WTC11 (cell line): ENCODE data around the gene KCNMA1. TPM values are rescaled to one million over a fixed set of nuclear protein-coding genes. Genes with fewer than 3 reads are reported as not detected.

Source experiments
- ATAC-seq: fragments of 200-7000 bp; cut with Tn5 transposase; 2 replicates; pipeline ENCODE4 v1.10.0; 2021; ENCODE audit warnings: mild to moderate bottlenecking, moderate library complexity
- CTCF ChIA-PET: fragments of 300-600 bp; sonication (Branson Sonifier 250); formaldehyde crosslinking; loops from one replicate; lab custom pipeline; 2021; ENCODE audit warnings: antibody characterized with exemption; lab: Charles Lee
- POLR2A ChIA-PET: fragments of 350-600 bp; sonication (Branson Sonifier 250); formaldehyde crosslinking; loops from one replicate; lab custom pipeline; 2021; ENCODE audit warnings: antibody characterized with exemption; lab: Charles Lee
- DNase-seq: peaks from one replicate; pipeline ENCODE4 v3.0.0; 2021; ENCODE audit warnings: low spot score
- H3K27ac Mint-ChIP-seq: 2 replicates; pipeline ENCODE4 v1.8.0; 2021; ENCODE audit warnings: mixed read lengths
- H3K27me3 Mint-ChIP-seq: 2 replicates; pipeline ENCODE4 v1.8.0; 2021; ENCODE audit warnings: low read depth, mild to moderate bottlenecking, moderate library complexity, mixed read lengths
- H3K36me3 Mint-ChIP-seq: 2 replicates; pipeline ENCODE4 v1.8.0; 2021; ENCODE audit warnings: mixed read lengths
- H3K4me1 Mint-ChIP-seq: 2 replicates; pipeline ENCODE4 v1.8.0; 2022; ENCODE audit warnings: mixed read lengths
- H3K4me3 Mint-ChIP-seq: 2 replicates; pipeline ENCODE4 v1.8.0; 2021; ENCODE audit warnings: mild to moderate bottlenecking, moderate library complexity, mixed read lengths
- H3K9me3 Mint-ChIP-seq: 2 replicates; pipeline ENCODE4 v1.8.0; 2021; ENCODE audit warnings: mixed read lengths
- ATF1 ChIP-seq: sonication (generic); formaldehyde crosslinking; IDR thresholded peaks from 2 replicates; pipeline ENCODE4 v1.8.1; 2023; ENCODE audit warnings: mild to moderate bottlenecking, moderate library complexity, missing genetic modification reagents
- CREM ChIP-seq: sonication (generic); formaldehyde crosslinking; IDR thresholded peaks from 2 replicates; pipeline ENCODE4 v1.8.1; 2022; ENCODE audit warnings: mild to moderate bottlenecking, missing genetic modification reagents, moderate library complexity
- CTCF ChIP-seq: fragments of 200-600 bp; IDR thresholded peaks from 2 replicates; pipeline ENCODE4 v1.8.0; 2022; ENCODE audit warnings: antibody characterized with exemption
- ESRRA ChIP-seq: sonication (generic); formaldehyde crosslinking; IDR thresholded peaks from 2 replicates; pipeline ENCODE4 v1.8.1; 2022; ENCODE audit warnings: mild to moderate bottlenecking, missing genetic modification reagents, borderline replicate concordance
- FOXK1 ChIP-seq: sonication (generic); formaldehyde crosslinking; IDR thresholded peaks from 2 replicates; pipeline ENCODE4 v1.8.0; 2022; ENCODE audit warnings: mild to moderate bottlenecking, moderate library complexity, missing genetic modification reagents
- FOXP1 ChIP-seq: sonication (generic); formaldehyde crosslinking; IDR thresholded peaks from 2 replicates; pipeline ENCODE4 v1.8.0; 2022; ENCODE audit warnings: missing genetic modification reagents, mild to moderate bottlenecking, moderate library complexity, borderline replicate concordance
- GRHL2 ChIP-seq: fragments of 250-450 bp; sonication (Bioruptor Pico); IDR thresholded peaks from 2 replicates; pipeline ENCODE4 v1.8.0; 2022; ENCODE audit warnings: mild to moderate bottlenecking, moderate library complexity; ENCODE audit not compliant: insufficient replicate concordance, severe bottlenecking
- JAZF1 ChIP-seq: fragments of 250-450 bp; sonication (Bioruptor Pico); IDR thresholded peaks from 2 replicates; pipeline ENCODE4 v1.9.0; 2021; ENCODE audit warnings: moderate library complexity, mild to moderate bottlenecking, inconsistent platforms
- JUN ChIP-seq: sonication (generic); formaldehyde crosslinking; IDR thresholded peaks from 2 replicates; pipeline ENCODE4 v1.8.0; 2023; ENCODE audit warnings: mild to moderate bottlenecking, missing genetic modification reagents
- KAT7 ChIP-seq: sonication (generic); formaldehyde crosslinking; IDR thresholded peaks from 2 replicates; pipeline ENCODE4 v1.8.1; 2023; ENCODE audit warnings: missing genetic modification reagents, mild to moderate bottlenecking, borderline replicate concordance
- PRDM15 ChIP-seq: sonication (generic); formaldehyde crosslinking; IDR thresholded peaks from 2 replicates; pipeline ENCODE4 v1.8.0; 2022; ENCODE audit warnings: missing genetic modification reagents
- PRRX2 ChIP-seq: fragments of 250-450 bp; sonication (Bioruptor Pico); IDR thresholded peaks from 2 replicates; pipeline ENCODE4 v1.8.0; 2021; ENCODE audit warnings: mild to moderate bottlenecking
- SMAD4 ChIP-seq: sonication (generic); formaldehyde crosslinking; IDR thresholded peaks from 2 replicates; pipeline ENCODE4 v1.8.0; 2022; ENCODE audit warnings: mild to moderate bottlenecking, missing genetic modification reagents
- SOX15 ChIP-seq: fragments of 250-450 bp; sonication (Bioruptor Pico); IDR thresholded peaks from 2 replicates; pipeline ENCODE4 v1.9.0; 2021; ENCODE audit warnings: mild to moderate bottlenecking
- SP1 ChIP-seq: sonication (generic); formaldehyde crosslinking; conservative IDR thresholded peaks from 2 replicates; pipeline ENCODE4 v1.8.1; 2022; ENCODE audit warnings: missing genetic modification reagents
- TCF7 ChIP-seq: sonication (generic); formaldehyde crosslinking; IDR thresholded peaks from 2 replicates; pipeline ENCODE4 v1.8.0; 2022; ENCODE audit warnings: mild to moderate bottlenecking, low read depth, missing genetic modification reagents, moderate library complexity
- TEAD4 ChIP-seq: sonication (generic); formaldehyde crosslinking; IDR thresholded peaks from 2 replicates; pipeline ENCODE4 v1.8.0; 2022; ENCODE audit warnings: mild to moderate bottlenecking, missing genetic modification reagents
- ZBTB21 ChIP-seq: sonication (generic); formaldehyde crosslinking; IDR thresholded peaks from 2 replicates; pipeline ENCODE4 v1.8.1; 2023; ENCODE audit warnings: mild to moderate bottlenecking, missing genetic modification reagents, borderline replicate concordance
- ZNF138 ChIP-seq: sonication (generic); formaldehyde crosslinking; conservative IDR thresholded peaks from 2 replicates; pipeline ENCODE4 v1.8.1; 2022; ENCODE audit warnings: mild to moderate bottlenecking, moderate library complexity, missing genetic modification reagents
- ZNF396 ChIP-seq: fragments of 250-450 bp; sonication (Bioruptor Pico); IDR thresholded peaks from 2 replicates; pipeline ENCODE4 v1.8.0; 2021; ENCODE audit warnings: mild to moderate bottlenecking, moderate library complexity, borderline replicate concordance
- ZNF416 ChIP-seq: fragments of 250-450 bp; sonication (Bioruptor Pico); IDR thresholded peaks from 2 replicates; pipeline ENCODE4 v1.9.0; 2021; ENCODE audit warnings: mild to moderate bottlenecking, inconsistent platforms
- ZNF423 ChIP-seq: fragments of 250-450 bp; sonication (Bioruptor Pico); IDR thresholded peaks from 2 replicates; pipeline ENCODE4 v2.1.2; 2022; ENCODE audit warnings: mild to moderate bottlenecking, moderate library complexity
- ZNF425 ChIP-seq: fragments of 250-450 bp; sonication (Bioruptor Pico); conservative IDR thresholded peaks from 2 replicates; pipeline ENCODE4 v1.9.0; 2021; ENCODE audit warnings: mild to moderate bottlenecking
- ZNF671 ChIP-seq: fragments of 250-450 bp; sonication (Bioruptor Pico); IDR thresholded peaks from 2 replicates; pipeline ENCODE4 v1.8.0; 2021; ENCODE audit warnings: mild to moderate bottlenecking
- total RNA-seq: library from RNA; stranded (reverse); gene quantifications from 3 replicates; pipeline ENCODE4 v1.2.3, GENCODE V29; 2021
- TF ChIP-seq, protein P1 (sequence below): sonication (generic); formaldehyde crosslinking; conservative IDR thresholded peaks from 2 replicates; pipeline ENCODE4 v1.8.1; 2022; ENCODE audit warnings: mild to moderate bottlenecking, missing genetic modification reagents

Gene KCNMA1
- total RNA-seq, 1 experiment from 2014 or later, result 7.3 TPM

DNA sequence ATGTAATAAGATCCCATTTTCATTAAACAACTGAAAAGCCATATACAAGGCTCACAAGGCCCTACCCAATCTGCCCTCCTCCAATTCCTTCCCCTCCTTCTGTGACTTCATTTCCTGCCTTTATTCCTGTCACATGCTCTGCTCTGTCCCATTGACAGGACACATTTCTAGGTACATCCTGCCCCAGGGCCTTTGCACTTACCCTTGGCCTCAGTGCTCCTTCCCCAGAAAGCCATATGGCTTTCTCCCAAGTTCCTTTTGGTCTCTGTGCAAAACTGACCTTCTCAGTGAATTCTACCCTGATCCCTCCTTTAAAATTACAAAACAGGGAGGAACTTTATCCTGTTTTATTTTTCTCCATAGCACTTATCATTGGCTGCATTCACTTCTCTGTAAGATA lies 40.0 kb downstream of the KCNMA1 start:
- TF ChIP-seq JAZF1 (CRISPR knock-in tag) (no peak), FOXP1 (CRISPR knock-in tag) (no peak), TCF7 (CRISPR knock-in tag) (no peak), ZNF671 (CRISPR knock-in tag) (no peak), ZNF138 (CRISPR knock-in tag) (no peak), ATF1 (CRISPR knock-in tag) (no peak), SP1 (no peak), FOXK1 (CRISPR knock-in tag) (no peak), JUN (CRISPR knock-in tag) (no peak), ZNF425 (no peak), KAT7 (CRISPR knock-in tag) (no peak)
- TF ChIP-seq, all 79 proteins: peak for 0
- Mint-ChIP-seq H3K4me3 (no peak overlapping the region), H3K27me3 (no peaks in the 10 kb centered on the region)

GRCh38 chr10:77594471-77594783 lies 43.2 kb downstream of the KCNMA1 start:
- H3K4me1 Mint-ChIP-seq, result no peaks in the 10 kb centered on the region
- H3K4me3 Mint-ChIP-seq, result no peak overlapping the region

More for the DNA sequence above, 40.0 kb downstream of the KCNMA1 start:
- DNase-seq (no peak), ATAC-seq (no peak)
- ChIA-PET POLR2A (no interaction called here), CTCF (no interaction called here)
- Mint-ChIP-seq H3K9me3 (peaks cover 3% of the 10 kb centered on the region; the same call in 1 of the 2 replicates), H3K4me1 (peaks cover 5% of the 10 kb centered on the region), H3K27ac (no peak overlapping the region), H3K36me3 (no peaks in the 10 kb centered on the region)

DNA sequence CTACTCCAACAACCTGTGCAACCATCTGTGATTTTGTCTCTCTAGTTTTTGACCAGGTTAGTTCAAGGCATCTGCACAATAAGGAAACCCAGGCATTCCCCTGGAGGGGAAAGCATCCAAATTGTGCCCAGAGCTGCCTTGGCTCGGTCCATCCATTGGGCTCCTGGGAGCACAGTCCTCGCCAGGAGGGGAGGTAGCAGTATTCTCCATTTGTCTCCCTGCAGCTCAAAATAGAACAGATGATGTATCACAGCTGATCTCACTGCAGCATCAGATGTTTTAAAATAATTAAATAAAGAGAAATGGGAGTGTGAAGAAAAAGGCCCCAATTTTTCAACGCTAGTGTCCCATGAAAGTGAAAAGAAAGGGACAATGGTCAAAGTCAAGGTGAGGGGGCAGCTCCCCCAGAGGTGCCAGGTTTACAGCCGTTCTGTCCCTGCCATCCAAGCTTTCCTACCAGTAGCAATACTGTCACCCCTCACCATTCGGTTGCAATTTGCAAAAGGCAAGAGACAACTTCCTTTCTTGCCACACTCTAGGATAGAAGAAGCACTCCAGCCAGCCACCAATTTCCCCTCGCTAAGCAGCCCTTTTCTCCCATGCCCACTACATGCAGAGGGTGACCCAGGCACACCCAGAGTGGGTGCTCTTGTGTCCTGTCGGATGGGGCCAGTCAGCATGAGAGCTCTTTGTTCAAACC lies 43.7 kb downstream of the KCNMA1 start:
- H3K9me3 Mint-ChIP-seq, result peaks cover 3% of the 10 kb centered on the region; the same call in 1 of the 2 replicates
- H3K4me1 Mint-ChIP-seq, result no peaks in the 10 kb centered on the region
- no peaks in the 10 kb centered on the region for H3K36me3 Mint-ChIP-seq
- ChIA-PET CTCF (no interaction called here), POLR2A (no interaction called here)
- H3K4me3 Mint-ChIP-seq, result no peak overlapping the region
- H3K27ac Mint-ChIP-seq, result no peak overlapping the region
- ATAC-seq, result no peak
- H3K27me3 Mint-ChIP-seq, result peaks cover 8% of the 10 kb centered on the region
- no peak for DNase-seq
- TF ChIP-seq CTCF (no peak), ESRRA (CRISPR knock-in tag) (no peak), ZNF416 (CRISPR knock-in tag) (no peak), ZNF423 (CRISPR knock-in tag) (no peak), ZNF396 (CRISPR knock-in tag) (no peak), PRDM15 (CRISPR knock-in tag) (no peak), PRRX2 (no peak), CREM (CRISPR knock-in tag) (no peak), ZNF425 (no peak)
- TF ChIP-seq, protein P1, sequence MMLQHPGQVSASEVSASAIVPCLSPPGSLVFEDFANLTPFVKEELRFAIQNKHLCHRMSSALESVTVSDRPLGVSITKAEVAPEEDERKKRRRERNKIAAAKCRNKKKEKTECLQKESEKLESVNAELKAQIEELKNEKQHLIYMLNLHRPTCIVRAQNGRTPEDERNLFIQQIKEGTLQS (CRISPR knock-in tag), result no peak

More at GRCh38 chr10:77594471-77594783, 43.2 kb downstream of the KCNMA1 start:
- CTCF ChIA-PET, result no interaction called here
- H3K9me3 Mint-ChIP-seq, result peaks cover 3% of the 10 kb centered on the region; the same call in 1 of the 2 replicates
- H3K27me3 Mint-ChIP-seq, result peaks cover 3% of the 10 kb centered on the region; the same call in 1 of the 2 replicates
- DNase-seq (no peak), ATAC-seq (no peak)
- TF ChIP-seq SMAD4 (no peak), SOX15 (CRISPR knock-in tag) (no peak), GRHL2 (CRISPR knock-in tag) (no peak), TEAD4 (CRISPR knock-in tag) (no peak), ZBTB21 (CRISPR knock-in tag) (no peak), FOXP1 (CRISPR knock-in tag) (no peak)
- TF ChIP-seq, all 79 proteins: peak for 0
- POLR2A ChIA-PET, result no interaction called here
- Mint-ChIP-seq H3K27ac (no peak overlapping the region), H3K36me3 (no peaks in the 10 kb centered on the region)
